CD4-positive, alpha-beta T cell treated with Interleukin-21 for 1 hour (primary cell): ENCODE results near the gene DYNC1LI2.

Source experiments
- DNase-seq: peaks from one replicate; pipeline ENCODE4 v3.0.0-alpha.2; 2020

Gene DYNC1LI2

GRCh38 chr16:66735891-66736290, 15.5 kb downstream of the DYNC1LI2 start:
- DNase-seq, result no peak

GRCh38 chr16:66731101-66731500, 20.3 kb downstream of the DYNC1LI2 start:
- DNase-seq, result no peak

- no peak for DNase-seq
Measured at GRCh38 chr16:66728804-66729203, 22.6 kb downstream of the DYNC1LI2 start.

- DNase-seq, result peak; percentile 59
Measured at GRCh38 chr16:66728117-66728787, 23.2 kb downstream of the DYNC1LI2 start.

GRCh38 chr16:66720766-66721165, 30.6 kb downstream of the DYNC1LI2 start:
- DNase-seq, result no peak

GRCh38 chr16:66719246-66719645, 32.2 kb downstream of the DYNC1LI2 start:
- DNase-seq, result no peak

- DNase-seq, result no peak
Measured at GRCh38 chr16:66717776-66718175, 33.6 kb downstream of the DYNC1LI2 start.

GRCh38 chr16:66717112-66717675, 34.2 kb downstream of the DYNC1LI2 start:
- DNase-seq, result no peak

GRCh38 chr16:66714654-66715307, 36.6 kb downstream of the DYNC1LI2 start:
- no peak for DNase-seq

GRCh38 chr16:66714062-66714461, 37.3 kb downstream of the DYNC1LI2 start:
- no peak for DNase-seq

GRCh38 chr16:66713076-66713475, 38.3 kb downstream of the DYNC1LI2 start:
- no peak for DNase-seq

GRCh38 chr16:66712512-66712911, 38.9 kb downstream of the DYNC1LI2 start:
- DNase-seq, result no peak

GRCh38 chr16:66711581-66711980, 39.8 kb downstream of the DYNC1LI2 start:
- no peak for DNase-seq

- DNase-seq, result no peak
Measured at GRCh38 chr16:66706506-66706880, 44.9 kb downstream of the DYNC1LI2 start.

- DNase-seq, result no peak
Measured at GRCh38 chr16:66705790-66706505, 45.5 kb downstream of the DYNC1LI2 start.

GRCh38 chr16:66703406-66704215, 47.8 kb downstream of the DYNC1LI2 start:
- no peak for DNase-seq

- DNase-seq, result no peak
Measured at GRCh38 chr16:66701516-66701915, 49.9 kb downstream of the DYNC1LI2 start.

GRCh38 chr16:66701026-66701425, 50.4 kb downstream of the DYNC1LI2 start:
- DNase-seq, result no peak

- no peak for DNase-seq
Measured at GRCh38 chr16:66699898-66700297, 51.5 kb downstream of the DYNC1LI2 start.

GRCh38 chr16:66698046-66698445, 53.4 kb downstream of the DYNC1LI2 start:
- DNase-seq, result no peak

GRCh38 chr16:66696669-66697630, 54.5 kb downstream of the DYNC1LI2 start, which contains the start of gene CMTM4:
Gene CMTM4 (minus strand): TSS chr16:66696743. CDS start chr16:66696525, 218 bp downstream.
- DNase-seq, result peak; percentile 82
